Vagina (tissue), 2 donors: Measurements from ENCODE around the gene CXCL12.

Source experiments
- CTCF ChIP-seq, 3 experiments: fragments of 450-650 bp in 2 of 3; fragments of 200-600 bp in 1 of 3; sonication (generic) in 1 of 3; IDR thresholded peaks; one replicate each; pipeline ENCODE4 v1.5.1; 2017 to 2019; ENCODE audit warnings: antibody characterized with exemption in 3 of 3, mild to moderate bottlenecking in 2 of 3, moderate library complexity in 2 of 3
- POLR2A ChIP-seq, 2 donors: fragments of 450-650 bp; IDR thresholded peaks; one replicate each; pipeline ENCODE4 v1.6.1; 2017; ENCODE audit warnings: antibody characterized with exemption in 2 of 2, mild to moderate bottlenecking in 2 of 2, moderate library complexity in 2 of 2
- POLR2AphosphoS5 ChIP-seq, 2 donors: sonication (generic); formaldehyde crosslinking; IDR thresholded peaks; one replicate each; pipeline ENCODE4 v1.9.0; 2017; ENCODE audit warnings: antibody characterized with exemption in 2 of 2, mild to moderate bottlenecking in 2 of 2, low read depth in 1 of 2; ENCODE audit not compliant: insufficient read depth in 1 of 2

DNA sequence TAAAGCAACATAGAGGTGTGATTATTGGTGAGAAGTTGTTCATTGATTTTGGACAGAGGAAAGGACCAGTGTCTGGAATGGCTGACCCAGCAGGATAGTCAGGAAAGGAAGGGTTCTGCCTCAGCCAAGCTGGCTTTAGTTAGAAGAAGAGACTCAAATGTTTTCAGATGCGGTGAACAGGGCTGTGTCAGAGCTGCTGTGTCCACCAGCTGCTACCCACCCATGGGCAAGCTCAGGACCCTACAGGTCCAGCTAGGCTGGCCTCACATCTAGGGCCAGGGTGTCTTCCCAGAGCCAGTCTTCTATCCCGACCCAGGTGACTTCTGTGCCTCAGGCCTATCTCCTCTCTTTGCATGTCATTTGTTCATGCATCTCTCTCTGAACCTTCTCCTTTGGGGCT lies 37.3 kb upstream of the CXCL12 start:
- no peak for TF ChIP-seq POLR2A (IDR thresholded peaks at IDR 0.05)
- no peak for TF ChIP-seq CTCF (IDR thresholded peaks at IDR 0.05)
- no peak for TF ChIP-seq POLR2AphosphoS5 (IDR thresholded peaks at IDR 0.05; ENCODE audit: insufficient read depth in 1 of 2, low read depth in 1 of 2)
